Stimulated activated CD4-positive, alpha-beta T cell treated with anti-CD3 and anti-CD28 coated beads, Interleukin-4, amount 100 ng/mL, for 24 hours (primary cell): Measurements from ENCODE around the gene RAB11FIP3.
"Not testable (repeated sequence)": the region's sequence is repeated elsewhere in the genome, so short reads cannot be mapped to it uniquely, and the experiment has no call there.

Experiments used
- DNase-seq: peaks from one replicate; pipeline ENCODE4 v3.0.0-alpha.2; 2020

The RAB11FIP3 gene

DNA sequence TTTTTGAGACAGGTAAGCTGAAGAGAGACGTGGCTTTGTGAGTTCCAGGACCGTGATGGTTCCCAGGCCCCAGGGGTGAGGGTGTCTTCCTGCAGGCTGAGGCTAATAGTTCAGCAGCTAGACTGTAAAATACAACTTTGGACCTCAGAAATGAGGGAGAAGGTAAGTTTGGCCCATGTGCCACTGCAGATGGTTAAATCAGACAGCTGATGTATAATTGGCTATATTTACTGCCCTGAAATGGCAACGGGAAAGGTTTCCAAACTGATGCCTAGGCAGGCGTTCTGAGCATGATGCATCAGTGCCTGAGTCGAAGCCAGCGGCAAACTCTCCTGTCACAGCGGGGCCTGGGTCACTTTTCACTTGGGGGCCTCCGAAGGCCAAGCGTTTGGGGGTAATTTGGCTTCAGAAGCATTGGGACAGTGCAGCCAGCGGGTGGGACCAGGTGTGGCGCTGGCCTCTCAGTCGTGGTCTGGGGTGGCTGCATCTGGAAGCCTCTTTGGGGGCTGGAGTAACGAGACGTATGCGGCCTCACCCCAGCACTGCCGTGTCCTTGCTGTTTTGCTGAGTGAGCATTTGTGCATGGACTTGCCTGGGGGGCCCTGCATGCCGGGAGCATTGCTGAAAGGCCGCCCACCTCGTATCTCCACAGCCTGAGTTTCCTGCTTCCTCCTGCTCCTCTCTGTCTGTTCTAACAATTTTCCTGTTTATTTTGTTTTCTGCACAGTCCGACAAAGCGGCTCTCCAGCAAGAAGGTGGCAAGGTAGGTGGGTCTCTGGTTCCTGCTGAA, 70.8 kb downstream of the RAB11FIP3 start:
- no peak for DNase-seq

DNA sequence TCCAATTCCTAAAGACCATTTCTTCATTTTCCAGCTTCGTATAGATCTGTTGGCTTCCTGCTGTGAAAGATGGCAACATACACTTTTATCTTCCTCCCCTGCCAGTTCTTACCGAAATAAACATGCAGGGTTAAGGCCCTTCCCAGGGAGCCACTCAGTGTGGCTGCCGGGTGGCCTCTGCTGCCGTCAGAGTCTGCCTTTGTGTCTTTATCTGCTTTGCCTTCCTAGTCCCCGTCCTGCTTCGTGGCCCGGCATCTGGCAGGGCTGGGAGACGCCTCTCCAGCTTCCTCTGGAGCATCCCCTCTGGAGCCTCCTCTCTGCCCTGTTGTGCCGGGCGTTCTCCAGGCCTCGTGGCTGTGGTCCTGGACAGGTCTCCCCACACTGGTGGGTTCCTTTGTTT, 71.8 kb downstream of the RAB11FIP3 start:
- DNase-seq, result no peak

DNA sequence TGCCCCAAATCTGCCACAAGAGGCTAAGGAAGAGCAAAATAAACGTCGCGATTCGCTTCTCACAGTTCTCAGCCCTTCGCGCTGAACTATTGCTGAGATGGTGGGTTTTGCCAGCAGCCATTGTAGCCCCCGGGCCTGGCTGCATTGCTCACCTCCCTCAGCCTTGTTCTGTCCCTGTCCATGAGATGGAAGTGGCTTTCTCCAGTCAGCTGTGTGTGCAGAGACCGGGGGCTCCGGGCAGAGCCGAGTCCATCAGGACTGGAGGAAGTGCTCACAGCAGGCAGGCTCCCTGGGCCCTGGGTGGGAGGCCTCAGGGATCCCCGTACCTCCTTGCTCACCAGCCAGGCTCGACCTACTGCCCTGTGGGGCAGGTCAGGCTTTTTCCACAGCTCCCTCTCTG, 74.5 kb downstream of the RAB11FIP3 start:
- DNase-seq, result no peak

DNA sequence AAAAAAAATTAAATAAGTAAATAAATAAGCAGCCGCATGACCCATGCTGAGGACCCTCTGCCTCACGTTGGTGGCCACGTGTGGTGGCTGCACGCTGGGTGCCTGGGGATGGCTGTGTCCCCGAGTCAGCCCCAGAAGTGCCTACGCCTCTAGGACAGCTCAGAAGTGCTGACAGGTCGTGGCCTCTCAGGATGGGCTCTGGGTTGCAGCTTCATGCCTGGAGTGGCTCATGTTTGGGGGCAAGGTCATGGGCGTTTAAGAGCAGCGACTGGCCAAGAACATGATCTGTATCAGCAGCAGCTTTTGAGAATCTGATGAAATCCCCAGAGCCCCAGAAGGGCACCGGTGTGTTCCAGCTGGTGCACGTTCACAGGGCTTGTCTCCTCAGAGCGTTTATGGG, 75.3 kb downstream of the RAB11FIP3 start:
- DNase-seq, result no peak

DNA sequence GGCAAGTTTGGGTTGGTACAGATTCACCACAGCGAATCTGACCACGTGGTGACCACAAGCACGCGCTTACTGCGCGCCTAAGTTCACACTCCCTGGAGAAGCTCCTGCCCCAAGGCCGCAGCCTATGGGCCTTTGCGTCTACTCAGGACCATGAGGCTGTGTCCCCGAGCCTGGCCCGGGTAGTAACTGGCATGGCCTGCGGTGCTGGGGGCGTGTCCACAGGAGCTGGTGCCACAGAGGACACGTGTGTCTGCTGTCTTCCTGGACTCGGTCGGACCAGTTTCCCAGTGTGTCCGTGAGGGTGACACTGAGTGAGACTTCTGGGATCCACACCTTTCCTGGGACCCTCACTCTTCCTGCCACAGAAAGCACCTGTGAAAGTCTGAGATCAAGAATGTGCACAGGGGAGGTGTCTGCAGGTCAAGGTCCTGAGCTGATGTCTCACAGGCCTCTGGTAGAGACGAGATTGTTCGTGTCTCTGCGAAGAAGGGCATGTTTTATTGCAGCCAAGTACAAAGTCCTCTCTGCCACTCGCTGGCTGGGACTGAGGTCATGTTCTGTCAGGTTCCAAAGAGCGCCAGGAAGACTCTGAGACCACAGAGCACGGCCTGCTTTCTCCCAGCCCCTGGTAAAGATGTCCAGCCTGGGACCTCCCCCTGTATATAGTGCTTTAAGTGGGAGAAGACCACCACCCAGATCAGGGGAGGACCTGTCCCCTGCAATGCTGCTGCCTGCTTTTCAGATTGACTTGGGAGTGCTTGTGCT, 76.9 kb downstream of the RAB11FIP3 start:
- no peak for DNase-seq

DNA sequence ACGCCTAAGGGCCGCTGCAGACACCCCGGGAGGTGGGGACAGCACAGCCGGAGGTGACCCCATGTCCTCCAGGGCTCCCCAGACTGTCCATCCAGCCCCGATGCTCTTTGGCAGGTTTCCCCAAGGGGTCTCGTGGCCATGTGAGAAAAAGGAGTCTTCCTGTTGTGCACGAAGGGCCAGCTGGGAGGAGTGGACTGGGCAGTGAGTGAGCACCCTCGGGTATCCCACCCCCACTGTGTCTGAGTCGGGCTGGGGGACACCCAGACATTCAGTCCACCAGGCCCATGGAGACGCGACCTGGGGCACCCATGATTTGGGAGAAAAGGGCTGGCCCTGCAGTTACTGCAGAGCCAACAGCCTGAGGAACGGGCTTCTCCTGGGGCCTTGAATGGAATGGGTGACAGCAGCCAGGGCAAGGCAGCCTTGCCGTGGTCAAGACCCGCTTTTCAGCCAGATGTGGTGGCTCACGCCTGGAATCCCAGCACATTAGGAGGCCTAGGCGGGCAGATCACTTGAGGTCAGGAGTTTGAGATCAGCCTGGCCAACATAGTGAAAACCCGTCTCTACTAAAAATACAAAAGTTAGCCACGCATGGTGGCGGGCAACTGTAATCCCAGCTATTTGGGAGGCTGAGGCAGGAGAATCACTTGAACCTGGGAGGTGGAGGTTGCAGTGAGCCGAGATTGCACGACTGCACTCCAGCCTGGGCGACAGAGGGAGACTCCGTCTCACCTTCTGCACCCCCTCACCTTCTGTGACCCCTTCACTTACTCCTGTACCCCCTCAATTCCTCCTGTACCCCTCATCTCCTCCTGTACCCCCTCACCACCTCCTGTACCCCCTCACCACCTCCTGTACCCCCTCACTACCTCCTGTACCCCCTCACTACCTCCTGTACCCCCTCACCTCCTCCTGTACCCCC, 78.0 kb downstream of the RAB11FIP3 start:
- no peak for DNase-seq

DNA sequence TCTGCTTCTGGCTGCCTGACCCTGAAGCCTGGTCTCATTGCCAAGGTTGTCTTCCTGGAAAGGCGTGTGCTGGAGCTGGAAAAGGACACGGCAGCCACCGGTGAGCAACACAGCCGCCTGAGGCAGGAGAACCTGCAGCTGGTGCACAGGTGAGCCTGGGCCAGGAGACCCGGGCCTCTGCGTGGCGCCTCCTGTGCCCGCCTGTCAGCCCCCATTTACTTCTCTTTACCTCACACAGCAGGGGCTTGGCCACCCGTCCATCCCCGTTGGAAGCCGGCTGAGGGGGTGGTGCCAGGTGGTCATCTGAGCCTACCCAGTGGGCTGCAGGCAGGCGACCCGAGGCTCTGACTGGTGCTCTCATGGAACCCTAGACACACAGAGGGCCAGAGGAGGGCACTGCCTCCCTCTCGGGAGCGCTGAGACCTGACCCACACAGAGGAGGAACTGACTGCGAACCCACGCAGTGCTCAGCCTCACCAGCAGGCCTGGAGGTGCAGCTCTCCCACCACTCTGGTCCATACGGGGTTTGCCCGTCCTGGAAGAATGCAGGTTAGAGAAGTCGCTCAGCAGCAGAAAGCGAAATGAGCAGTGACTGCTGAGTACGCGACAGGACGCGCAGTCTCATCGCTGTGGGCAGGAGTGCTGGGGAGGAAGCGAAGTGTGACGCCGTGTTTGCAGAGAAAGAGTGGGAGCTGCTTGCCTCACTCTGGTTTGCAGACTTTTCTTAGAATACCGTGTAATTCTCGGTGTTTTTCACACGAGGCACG, 80.2 kb downstream of the RAB11FIP3 start:
- DNase-seq, result no peak

DNA sequence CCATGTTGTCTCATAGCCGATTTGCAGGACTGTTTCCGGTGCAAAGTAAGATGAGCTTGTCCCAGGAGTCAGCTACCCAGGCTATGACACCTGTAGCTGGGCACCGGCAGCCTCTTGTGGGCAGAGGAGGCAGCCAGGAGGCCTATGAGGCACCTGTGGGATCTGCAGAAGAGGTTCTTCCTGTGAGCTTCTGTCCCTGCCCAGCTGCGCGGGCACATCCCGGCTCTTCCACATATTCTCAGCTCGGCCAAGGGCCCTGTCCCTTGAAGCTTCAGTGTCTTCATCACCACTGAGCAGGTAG, 80.7 kb downstream of the RAB11FIP3 start:
- DNase-seq, result no peak

DNA sequence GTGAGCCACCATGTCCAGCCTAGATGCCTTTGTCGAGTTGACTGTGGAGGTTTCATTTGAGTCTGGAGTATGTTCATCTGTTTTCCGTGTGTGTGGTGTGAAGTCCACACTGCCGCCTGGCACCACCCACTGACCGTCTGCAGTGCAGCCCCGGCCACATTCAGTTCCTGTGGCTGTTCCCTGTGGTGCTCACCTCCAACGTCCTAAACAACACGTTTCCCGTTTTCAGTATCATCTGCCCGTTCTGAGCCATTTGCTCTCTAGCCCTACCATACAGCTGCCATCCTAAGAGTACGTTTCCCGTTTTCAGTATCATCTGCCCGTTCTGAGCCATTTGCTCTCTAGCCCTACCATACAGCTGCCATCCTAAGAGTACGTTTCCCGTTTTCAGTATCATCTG, 82.1 kb downstream of the RAB11FIP3 start:
- DNase-seq, result not testable (repeated sequence)

DNA sequence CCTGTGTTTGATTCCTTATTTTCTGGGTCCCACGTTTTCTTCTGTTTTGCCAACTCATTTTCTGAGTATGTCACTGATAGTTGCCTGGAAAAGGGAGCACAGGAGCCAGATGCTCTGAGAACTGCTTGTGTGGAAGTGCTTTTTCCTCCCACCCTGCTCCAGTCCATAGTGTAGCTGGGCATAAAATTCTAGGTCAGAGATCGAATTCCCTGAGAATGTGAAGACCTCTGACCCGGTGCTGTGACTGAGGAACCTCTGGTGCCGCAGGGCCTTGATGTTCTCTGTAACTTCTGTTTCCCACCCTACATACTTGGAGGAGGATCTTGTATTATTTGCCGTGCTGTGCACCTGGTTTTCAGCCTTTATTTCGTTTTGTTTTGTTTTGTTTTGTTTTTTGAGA, 82.5 kb downstream of the RAB11FIP3 start:
- DNase-seq, result no peak

DNA sequence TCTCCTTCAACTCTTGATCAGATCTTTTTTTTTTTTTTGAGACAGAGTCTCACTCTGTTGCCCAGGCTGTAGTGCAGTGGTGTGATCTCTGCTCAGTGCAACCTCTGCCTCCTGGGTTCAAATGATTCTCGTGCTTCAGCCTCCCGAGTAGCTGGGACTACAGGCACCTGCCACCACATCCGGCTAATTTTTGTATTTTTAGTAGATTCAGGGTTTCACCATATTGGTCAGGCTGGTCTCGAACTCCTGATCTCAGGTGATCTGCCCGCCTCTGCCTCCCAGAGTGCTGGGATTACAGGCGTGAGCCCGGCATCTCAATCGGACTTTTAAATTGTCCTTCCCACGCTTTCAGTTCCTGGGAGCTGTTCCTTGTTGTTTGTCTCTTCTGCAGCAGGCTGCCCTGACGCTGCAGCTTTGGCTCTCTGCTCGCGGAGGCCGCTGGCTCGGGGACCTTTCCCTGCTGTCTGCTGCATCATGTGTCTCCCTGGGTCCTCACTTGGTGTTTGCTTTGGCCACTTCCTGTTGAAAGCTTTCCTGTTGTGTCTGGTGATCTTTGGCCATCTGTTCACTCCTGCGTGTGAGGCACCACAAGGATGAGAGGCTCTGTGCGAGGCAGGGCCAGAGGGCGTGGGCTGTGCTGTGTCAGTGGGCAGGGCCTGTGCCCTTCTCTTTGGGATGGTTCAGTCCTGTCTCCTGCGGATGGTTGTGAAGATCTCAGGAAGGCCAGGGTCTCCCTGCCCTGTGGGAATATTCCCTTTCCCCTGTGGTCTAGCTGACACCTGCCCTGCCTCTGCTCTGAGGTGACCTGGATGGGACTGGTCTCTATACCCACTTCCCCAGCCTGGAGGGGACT, 83.7 kb downstream of the RAB11FIP3 start:
- DNase-seq, result no peak

DNA sequence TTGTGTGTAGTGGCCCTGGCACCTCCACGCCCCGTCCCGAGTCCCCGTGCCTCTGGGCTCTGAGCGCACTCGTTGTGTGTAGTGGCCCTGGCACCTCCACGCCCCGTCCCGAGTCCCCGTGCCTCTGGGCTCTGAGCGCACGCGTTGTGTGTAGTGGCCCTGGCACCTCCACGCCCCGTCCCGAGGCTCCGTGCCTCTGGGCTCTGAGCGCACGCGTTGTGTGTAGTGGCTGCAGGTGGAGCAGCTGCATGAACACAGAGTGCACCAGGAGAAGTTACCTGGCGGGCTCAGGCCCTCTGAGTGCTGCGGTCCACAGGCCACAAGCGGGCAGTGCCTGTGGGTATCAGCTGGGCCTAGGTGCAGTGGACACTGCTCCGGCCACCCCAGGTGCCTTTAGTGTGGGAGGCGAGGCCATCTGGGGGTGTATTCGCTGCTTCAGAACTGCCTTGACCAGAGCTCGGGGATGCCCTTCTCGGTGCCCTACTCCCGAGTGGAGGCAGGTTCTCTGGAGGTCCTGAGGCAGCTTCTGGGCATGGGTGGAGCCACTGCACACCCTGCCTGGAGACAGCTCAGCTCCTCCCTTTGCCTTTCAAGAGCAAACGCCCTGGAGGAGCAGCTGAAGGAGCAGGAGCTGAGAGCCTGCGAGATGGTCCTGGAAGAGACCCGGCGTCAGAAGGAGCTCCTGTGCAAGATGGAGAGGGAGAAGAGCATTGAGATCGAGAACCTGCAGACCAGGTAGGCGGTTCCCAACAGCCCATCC, 84.8 kb downstream of the RAB11FIP3 start:
- no peak for DNase-seq

DNA sequence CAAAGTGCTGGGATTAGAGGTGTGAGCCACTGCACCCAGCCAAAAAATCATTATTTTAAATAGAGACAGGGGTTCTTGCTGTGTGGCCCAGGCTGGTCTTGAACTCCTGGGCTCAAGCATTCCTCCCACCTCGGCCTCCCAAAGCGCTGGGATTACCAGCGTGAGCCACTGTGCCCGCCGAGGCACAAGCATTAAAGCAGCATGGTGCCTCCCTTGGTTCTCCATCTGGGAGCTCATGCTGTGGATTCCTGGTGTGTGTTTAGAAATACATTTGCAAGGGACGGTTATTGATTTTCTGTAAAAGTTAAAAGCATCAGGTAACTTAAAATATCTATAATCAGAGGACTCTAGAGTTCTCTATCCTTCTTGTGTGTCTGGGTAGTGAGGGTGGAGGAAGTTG, 87.4 kb downstream of the RAB11FIP3 start:
- no peak for DNase-seq

DNA sequence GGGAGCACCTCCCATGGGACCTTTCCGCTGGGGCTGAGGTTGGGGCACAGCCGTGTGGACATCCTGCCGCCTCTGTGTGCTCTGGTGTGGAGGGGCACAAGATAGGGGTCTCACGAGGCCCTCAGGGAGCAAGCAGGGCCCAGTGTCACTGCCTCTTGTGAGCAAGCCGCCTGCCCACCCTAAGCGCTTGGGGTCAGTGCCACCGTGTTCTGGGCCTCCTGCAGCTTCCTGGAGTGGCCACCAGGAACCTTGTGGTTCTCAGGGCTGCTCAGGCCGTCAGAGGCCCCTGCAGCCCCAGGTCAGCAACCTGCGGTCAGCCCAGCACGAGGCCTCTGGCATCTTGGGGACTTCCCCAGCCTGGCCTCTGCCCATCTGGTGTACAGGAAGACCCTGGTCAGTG, 88.5 kb downstream of the RAB11FIP3 start:
- no peak for DNase-seq

DNA sequence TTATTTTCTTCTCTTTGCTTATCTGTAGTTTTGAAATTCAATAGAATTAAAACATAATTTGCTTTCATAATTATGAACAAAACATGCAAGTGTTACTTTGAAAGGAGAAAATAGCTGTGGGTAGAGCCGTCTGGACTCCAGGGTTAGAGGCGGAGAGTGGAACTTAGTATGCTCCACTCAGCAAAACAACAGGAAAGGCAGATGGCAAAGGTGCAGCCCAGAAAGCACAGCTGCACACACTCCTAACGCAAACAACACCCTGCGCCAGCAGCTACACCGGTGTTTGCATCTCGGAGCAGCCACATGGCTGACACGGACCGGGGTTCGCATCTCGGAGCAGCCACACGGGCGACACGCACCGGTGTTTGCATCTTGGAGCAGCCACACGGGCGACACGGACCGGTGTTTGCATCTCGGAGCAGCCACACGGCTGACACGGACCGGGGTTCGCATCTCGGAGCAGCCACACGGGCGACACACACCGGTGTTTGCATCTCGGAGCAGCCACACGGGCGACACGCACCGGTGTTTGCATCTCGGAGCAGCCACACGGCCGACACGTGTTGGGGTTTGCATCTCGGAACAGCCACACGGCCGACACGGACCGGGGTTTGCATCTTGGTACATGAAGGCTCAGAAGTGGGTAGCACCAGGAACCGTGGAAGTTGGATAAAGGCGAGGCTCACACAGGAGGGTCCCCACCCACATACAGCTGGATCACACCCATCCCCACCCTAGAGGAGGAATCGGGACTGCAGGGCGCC, 89.9 kb downstream of the RAB11FIP3 start:
- DNase-seq, result no peak

DNA sequence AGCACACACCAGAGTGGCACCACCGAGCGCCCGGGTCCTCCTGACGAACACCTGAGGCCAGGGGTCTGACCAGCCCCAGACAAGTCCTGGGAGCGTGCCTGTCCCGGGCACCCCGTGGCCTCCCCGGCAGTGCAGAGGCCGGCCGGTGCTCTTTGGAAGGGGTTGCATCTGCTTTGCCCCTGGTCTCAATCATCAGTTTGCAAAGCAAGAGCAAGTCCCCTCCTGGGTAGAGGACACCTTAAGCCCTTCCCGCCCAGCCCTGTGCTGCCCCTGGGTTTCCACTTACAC, 90.4 kb downstream of the RAB11FIP3 start:
- no peak for DNase-seq

DNA sequence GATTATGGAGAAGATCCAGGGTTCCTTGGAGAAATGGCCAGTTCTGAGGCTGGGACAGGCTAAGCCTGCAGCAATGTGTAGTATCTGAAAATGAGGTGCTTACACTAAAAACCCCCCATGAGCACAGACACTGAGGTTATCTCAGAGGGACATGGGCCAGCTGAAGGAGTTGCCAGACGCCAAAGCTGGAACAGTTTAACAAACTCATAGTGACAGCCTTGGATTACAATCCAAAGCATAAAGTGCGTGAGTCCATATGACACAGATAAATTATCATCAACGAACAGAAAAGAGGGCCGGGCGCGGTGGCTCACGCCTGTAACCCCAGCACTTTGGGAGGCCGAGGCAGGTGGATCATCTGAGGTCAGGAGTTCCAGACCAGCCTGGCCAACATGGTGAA, 90.9 kb downstream of the RAB11FIP3 start:
- DNase-seq, result no peak

DNA sequence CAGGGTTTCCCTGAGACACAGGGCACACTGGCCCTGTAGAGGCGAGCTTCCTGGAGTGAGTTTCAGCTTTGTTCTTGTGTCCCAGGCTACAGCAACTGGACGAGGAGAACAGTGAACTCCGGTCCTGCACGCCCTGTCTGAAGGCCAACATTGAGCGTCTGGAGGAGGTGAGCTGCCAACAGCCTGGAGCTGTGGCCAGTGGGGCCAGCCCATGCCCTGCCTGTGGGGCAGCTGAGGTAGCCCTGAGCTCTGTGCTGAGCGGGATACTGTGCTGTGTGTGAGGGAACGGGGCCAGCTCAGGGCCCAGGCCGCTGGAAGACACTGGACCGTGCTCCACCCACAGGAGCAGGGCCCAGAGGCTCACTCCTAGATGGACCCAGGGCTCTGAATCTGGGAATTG, 93.4 kb downstream of the RAB11FIP3 start:
- no peak for DNase-seq

DNA sequence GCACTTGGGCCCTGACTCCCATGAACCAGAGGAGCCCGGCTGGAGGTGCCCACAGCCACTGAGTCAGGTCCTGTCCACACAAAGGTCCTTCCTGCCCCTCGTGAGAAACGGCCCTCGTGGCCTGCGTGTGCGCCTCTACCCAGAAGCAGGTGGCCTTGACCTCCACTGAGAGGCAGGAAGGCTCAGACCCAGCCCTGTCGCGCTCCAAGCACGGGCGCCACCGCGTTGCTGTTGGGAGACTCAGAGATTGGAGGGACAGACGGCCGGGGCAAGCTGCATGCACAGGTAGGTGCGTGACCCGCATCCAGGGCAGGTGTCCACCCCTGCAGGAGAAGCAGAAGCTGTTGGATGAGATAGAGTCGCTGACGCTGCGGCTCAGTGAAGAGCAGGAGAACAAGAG, 94.0 kb downstream of the RAB11FIP3 start:
- no peak for DNase-seq
